ENCODE data around the gene WT1.
A peak's percentile ranks its signal among the peaks of the same experiment; 100 is the strongest.
"Not testable (repeated sequence)": the region's sequence is repeated elsewhere in the genome, so short reads cannot be mapped to it uniquely, and the experiment has no call there.

WT1 gene

DNA sequence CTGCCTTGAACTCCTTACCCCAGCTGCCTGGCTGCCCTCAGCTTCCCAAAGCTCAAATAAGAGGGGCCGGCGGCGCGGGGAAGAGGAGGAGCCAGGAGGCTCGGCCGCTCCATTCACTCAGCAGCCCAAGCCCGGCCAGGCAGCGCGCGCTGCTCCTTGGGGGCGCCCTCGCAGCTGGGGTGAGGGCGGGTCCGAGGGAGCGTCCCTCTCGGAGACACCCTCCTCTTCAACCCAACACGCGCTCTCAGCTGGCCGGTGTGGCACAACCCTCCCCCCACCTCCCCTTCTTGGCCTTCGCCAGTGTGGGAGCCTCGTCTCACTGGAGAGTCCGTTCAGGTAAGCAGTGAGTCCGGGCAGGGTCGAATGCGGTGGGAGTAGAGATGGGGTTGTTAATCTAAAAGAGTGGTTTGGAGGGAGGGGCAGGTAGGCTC, at the start of gene WT1:
Gene WT1, minus strand, starts transcription at position 29 of the 431 bp plus-strand sequence.
- no peak for DNase-seq

DNA sequence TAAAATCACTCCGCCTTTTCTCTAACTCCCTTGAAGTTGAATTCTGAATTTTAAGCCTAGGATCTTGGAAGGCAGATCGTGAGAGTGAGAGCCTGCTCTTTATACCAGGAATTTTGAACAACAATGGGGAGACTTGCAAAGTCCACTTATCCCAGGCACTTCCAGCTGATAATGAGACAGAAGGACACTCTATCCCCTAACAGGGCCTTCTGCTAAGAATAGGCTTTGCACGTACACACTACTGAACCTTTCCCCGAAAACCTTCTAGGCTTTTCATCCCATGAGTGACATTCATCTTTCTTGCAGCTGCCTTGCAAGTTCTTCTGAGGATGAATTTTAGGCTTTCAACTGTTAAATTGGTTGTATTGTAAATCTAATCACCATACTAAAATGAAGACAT, 44.0 kb upstream of the WT1 start:
- no peak for DNase-seq

GRCh38 chr11:32478277-32478731, 43.0 kb upstream of the WT1 start:
- no peak for DNase-seq

- no peak for DNase-seq
These were observed 38.1 kb upstream of the WT1 start for GRCh38 chr11:32473282-32473909.

- DNase-seq, result no peak
These were observed 36.9 kb upstream of the WT1 start for GRCh38 chr11:32472226-32472625.

DNA sequence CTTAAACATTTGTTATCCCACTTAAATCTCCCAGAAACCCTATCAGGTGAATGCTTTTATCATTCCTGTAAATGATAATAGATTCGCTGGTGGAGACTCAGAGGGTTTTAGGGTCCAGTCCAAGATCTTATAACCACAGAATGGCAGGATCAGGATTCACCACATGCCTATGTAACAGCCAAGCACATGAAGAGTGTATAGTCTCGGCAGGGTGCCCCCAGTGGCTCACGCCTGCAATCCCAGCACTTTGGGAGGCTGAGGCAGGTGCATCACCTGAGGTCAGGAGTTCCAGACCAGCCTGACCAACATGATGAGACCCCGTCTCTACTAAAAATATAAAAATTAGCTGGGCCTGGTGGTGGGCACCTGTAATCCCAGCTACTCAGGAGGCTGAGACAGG, 36.2 kb upstream of the WT1 start:
- DNase-seq, result not testable (repeated sequence)

DNA sequence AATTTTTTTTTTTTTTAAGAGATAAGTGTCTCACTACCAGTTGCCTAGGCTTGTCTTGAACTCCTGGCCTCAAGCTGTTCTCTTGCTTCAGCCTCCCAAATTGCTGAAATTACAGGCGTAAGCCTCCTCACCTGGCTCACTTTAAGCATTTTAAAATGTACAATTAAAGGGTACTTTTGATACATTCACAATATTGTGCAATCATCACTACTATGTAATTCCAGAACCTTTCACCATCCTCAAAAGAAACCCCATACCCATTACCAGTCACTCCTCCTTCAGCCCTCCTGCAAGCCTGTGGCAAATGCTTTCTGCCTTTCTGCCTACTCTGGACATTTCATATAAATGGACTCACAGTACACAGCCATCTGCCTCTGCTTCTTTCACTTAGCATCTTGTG, 34.5 kb upstream of the WT1 start:
- no peak for DNase-seq

DNA sequence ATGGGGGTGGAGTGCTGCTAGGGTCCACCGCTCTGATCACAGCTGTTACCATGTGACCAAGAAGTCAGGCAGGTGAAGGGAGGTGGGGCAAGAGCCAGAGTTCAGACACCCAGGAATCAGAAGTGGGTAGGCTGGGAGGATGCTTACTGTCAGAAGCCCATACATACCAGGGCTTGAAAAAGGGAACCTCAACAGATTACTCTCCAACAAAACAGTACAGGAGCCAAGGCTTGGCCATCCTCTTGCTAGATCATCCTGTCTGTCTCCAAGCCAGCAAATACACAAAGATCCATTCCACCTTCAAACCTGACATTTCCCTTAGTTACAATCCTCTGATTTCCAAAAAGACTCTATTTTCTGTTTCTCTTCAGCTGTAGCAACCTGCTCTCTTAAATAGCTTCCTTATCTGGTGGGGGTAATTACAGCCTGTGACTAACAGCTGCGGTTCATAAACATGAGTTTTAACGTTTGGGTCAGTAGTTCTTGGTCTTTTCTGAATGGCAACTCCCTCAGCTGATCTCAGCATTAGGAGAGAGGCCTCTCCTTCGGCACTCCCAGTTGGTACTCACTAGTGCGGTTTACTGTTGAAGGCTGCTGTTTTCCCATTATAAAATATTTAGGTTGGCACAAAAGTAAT, 31.1 kb upstream of the WT1 start:
- no peak for DNase-seq

DNA sequence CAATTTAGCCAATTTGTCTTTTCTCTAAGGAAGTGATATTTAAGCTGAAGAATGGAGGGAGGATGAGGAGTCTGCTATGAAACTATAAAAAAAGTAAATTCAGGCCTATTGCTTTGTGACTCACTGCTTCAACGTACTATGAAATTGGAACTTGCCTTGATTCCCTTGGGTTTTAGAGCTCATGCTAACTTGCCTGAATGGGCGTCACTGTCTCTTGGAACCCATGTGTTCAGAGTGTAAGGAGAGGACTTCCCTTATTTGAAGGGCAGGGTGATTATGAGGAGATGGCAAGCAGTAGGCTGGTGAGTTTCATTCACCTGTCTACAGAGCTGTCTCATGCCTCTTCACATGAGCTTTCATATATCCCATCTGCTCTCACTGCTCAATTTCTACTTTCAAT, 28.7 kb upstream of the WT1 start:
- DNase-seq, result no peak

- DNase-seq, result no peak
These were observed 26.8 kb upstream of the WT1 start for GRCh38 chr11:32462011-32462690.

DNA sequence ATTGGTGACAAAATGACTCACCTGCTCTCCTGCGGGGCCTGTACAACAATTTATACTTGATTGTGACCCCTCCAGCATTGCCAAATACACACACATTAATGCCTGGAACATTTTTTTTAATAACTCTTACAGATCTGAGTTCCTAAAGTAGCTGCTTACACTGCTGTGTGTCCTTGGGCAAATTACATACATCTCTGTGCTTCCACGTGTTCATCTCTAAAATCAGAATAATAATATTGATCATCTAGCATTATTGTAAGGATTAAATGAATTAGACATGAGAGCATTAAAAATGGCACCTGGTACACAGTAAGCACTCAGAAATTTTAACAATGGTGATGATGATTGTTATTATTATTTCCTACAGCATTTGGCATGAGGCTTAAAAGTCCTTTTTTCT, 21.5 kb upstream of the WT1 start:
- no peak for DNase-seq

DNA sequence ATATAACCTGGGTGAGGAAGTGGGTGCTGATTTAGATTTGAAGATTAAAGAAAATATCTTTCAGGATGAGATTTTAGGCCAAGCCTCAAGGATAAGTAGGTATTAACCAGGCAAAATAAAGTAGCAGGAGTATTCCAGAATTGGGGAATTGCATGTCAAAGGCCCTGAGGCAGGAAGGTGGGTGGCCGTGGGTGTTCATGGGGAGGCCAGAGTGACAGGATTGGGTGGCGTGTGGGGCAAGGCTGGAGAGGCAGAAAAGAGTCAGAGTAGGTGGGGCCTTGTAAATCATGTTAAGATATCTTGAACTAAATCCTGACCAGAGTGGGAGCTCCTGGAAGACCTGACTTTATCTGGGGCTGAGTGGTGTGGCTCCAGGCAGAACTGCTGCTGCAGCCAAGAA, 19.7 kb upstream of the WT1 start:
- no peak for DNase-seq

DNA sequence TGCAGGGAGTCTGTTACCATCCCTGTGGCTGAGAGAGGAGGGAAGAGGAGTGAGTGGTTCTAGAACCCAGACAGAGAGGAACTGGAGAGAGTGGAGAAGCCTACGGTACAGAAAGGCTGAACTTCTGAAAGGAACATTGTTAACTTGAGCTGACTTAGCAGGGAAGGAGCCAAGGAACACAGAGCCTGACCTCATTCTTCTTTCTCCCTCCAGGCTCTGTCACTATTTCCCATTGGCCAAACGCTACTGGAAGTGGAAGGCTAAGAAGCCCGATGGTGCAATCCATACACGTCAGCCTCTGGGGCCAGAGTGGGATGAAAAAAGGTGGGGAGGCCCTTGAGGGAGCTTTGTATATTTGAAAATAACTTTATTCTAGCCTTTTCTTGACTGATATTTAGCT, 16.5 kb upstream of the WT1 start:
- no peak for DNase-seq

DNA sequence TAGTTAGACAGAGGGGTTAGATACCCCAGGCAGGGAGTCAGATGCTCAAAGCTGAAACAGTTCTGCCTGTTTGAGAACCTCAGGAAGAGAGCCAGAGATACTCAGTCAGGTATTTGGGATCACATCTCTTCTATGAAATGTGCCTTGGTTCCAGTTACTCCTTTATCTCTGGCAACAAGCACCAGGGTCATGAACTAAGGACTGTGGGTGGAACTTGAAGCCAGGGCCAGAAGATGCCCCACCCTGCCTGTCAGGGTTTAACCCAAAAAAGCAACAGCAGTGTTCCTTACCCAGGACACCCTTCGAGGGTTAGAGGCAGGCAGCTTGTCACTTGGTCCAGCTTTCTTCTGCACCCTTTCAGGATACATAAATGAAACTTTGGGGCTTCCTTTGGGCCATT, 15.0 kb upstream of the WT1 start:
- no peak for DNase-seq

GRCh38 chr11:32448232-32448631, 12.9 kb upstream of the WT1 start:
- DNase-seq, result no peak

GRCh38 chr11:32447252-32447651, 11.9 kb upstream of the WT1 start:
- no peak for DNase-seq

GRCh38 chr11:32446227-32446626, 10.9 kb upstream of the WT1 start:
- DNase-seq, result no peak

GRCh38 chr11:32444186-32444585, 8.8 kb upstream of the WT1 start:
- DNase-seq, result peak; percentile 14

DNA sequence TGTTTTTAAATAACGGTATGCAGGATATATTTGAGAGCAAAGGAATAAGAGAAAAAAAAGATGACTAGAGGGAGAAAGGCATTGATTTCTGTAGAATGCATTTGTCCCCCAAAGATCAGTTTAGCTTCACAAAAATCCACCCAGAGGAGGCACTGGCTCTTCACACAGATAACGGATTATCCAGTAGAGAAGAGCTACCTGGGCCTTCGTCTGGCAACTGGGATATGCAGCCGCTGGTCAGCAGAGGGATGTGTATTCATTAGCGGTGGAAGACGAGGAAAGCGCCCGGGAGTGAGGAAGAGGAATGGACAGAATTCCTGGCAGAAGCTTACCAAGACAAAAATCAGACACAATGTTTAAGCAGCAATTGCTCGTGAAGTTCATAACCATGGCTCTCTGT, 5.6 kb upstream of the WT1 start:
- DNase-seq, result no peak

DNA sequence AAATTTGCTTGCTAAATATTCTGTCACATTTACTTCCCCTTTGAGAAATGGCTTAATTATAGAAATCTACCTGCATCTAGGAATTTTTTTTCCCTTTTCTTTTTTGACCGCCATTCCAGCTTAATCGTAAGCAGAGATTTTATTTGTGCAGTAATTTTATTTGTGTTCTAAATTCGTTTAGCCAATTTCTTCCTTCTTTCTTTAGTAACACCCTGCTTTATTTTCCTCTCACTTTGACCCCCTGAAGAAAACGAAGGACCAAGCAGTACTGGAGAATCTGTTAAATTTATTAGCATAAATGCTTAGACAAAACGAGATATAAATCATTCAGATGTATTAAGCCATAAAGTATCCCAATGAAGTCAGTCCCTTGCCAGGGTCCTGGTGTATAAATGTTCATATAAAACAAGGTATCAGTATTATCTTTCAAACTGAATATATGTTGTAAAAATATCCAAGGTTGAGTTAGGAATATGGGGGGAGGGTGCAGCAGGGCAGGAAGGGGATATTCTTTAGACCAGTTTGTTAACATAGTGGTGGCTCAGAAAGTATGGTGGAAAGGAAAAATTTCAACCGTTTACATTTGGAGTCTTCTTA, 5.1 kb upstream of the WT1 start:
- DNase-seq, result no peak

GRCh38 chr11:32439501-32440210, 4.3 kb upstream of the WT1 start:
- no peak for DNase-seq

- DNase-seq, result peak; percentile 18
These were observed 3.6 kb upstream of the WT1 start for GRCh38 chr11:32438866-32439489.

DNA sequence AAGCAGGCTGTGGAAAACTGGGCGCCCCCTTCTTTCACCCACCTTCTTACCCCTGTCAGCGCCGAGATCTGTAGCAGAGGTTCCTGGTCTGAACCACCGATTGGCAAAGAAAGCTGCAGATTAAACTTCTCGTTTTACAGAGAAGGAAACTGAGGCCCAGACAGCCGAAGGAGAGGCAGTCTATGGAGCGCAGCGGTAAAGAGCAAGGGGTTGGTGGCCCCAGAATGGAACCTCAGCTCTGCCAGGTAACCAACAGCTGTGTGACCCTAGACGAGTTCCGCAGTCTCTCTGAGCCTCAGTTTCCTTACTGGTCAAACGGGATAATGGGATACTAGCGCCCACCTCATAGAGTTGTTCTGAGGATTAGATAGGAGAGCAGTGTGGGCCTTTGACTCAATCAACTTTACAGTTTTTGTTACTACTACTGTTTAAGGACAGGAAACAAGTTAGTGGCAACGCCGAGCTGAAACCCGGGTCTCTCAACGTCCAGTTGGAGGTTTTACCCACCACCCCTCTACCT, 3.1 kb upstream of the WT1 start:
- DNase-seq, result no peak

Data from suppressor macrophage treated with lipopolysaccharide for 4 hours (primary cell).